Fibroblast of lung (primary cell): Measurements from ENCODE around the gene CFAP221. TPM values are rescaled to one million over a fixed set of nuclear protein-coding genes. Genes with fewer than 3 reads are reported as not detected.

Source experiments
- DNase-seq, 2 donors: peaks; one replicate each; pipeline versions ENCODE4 v3.0.0 to v3.0.0-alpha.2; 2010; ENCODE audit warnings: low read depth in 2 of 2
- H2AFZ ChIP-seq: 2 replicates; pipeline ENCODE4 v1.5.1; 2012; ENCODE audit warnings: low read length, control low read depth, inconsistent platforms
- H3K27ac ChIP-seq: 2 replicates; pipeline ENCODE4 v1.5.1; 2011; ENCODE audit warnings: low read length, control low read depth; ENCODE audit not compliant: insufficient read depth
- H3K27me3 ChIP-seq: 2 replicates; pipeline ENCODE4 v1.5.1; 2011; ENCODE audit warnings: mild to moderate bottlenecking, low read length; ENCODE audit not compliant: control insufficient read depth, insufficient read depth
- H3K36me3 ChIP-seq: 2 replicates; pipeline ENCODE4 v1.5.1; 2011; ENCODE audit warnings: low read length; ENCODE audit not compliant: control insufficient read depth, insufficient read depth
- H3K4me1 ChIP-seq: 2 replicates; pipeline ENCODE4 v1.5.1; 2011; ENCODE audit warnings: low read length; ENCODE audit not compliant: control insufficient read depth, insufficient read depth; ENCODE audit errors: extremely low read depth
- H3K4me2 ChIP-seq: 2 replicates; pipeline ENCODE4 v1.5.1; 2011; ENCODE audit warnings: low read length, control low read depth; ENCODE audit not compliant: insufficient read depth; ENCODE audit errors: extremely low read depth
- H3K4me3 ChIP-seq, 4 experiments: fragments of 200-600 bp in 1 of 4; sonication (generic) in 1 of 4; replicated peaks in 1 of 4; 2 replicates each; pipeline ENCODE4 v1.5.1; 2011 to 2016; ENCODE audit warnings: low read length in 4 of 4, low read depth in 3 of 4, mild to moderate bottlenecking in 3 of 4, control low read depth in 2 of 4, inconsistent platforms in 1 of 4, mixed read lengths in 1 of 4; ENCODE audit not compliant: insufficient read depth in 1 of 4; ENCODE audit errors: control extremely low read depth in 1 of 4
- H3K79me2 ChIP-seq: 2 replicates; pipeline ENCODE4 v1.5.1; 2012; ENCODE audit warnings: mild to moderate bottlenecking, low read length, inconsistent platforms; ENCODE audit not compliant: control insufficient read depth, insufficient read depth
- H3K9ac ChIP-seq: 2 replicates; pipeline ENCODE4 v1.5.1; 2011; ENCODE audit warnings: mild to moderate bottlenecking, low read length, control low read depth; ENCODE audit not compliant: insufficient read depth
- H3K9me3 ChIP-seq: 2 replicates; pipeline ENCODE4 v1.5.1; 2012; ENCODE audit warnings: low read depth, low read length; ENCODE audit not compliant: control insufficient read depth, insufficient read depth
- H4K20me1 ChIP-seq: 2 replicates; pipeline ENCODE4 v1.5.1; 2011; ENCODE audit warnings: low read length; ENCODE audit not compliant: control insufficient read depth, insufficient read depth; ENCODE audit errors: extremely low read depth
- EZH2 ChIP-seq: IDR thresholded peaks from 2 replicates; pipeline ENCODE4 v1.5.1; 2012; ENCODE audit warnings: low read length, control low read depth, mild to moderate bottlenecking; ENCODE audit errors: missing control alignments
- polyA plus RNA-seq, 2 donors: library from polyadenylated mRNA; depleted of rRNA in 1 of 2; stranded (reverse) in 1 of 2; unstranded in 1 of 2; fragments of >200 nt; gene quantifications; 2 replicates each; pipeline ENCODE4 v1.2.1, GENCODE V29; 2011 to 2012; ENCODE audit warnings: missing spikeins in 1 of 2
- total RNA-seq: library from RNA; depleted of rRNA; stranded (reverse); fragments of >200 nt; gene quantifications from 2 replicates; pipeline ENCODE4 v1.2.1, GENCODE V29; 2014
- TF ChIP-seq, protein P1 (sequence below), 2 donors: IDR thresholded peaks in 1 of 2; conservative IDR thresholded peaks in 1 of 2; 1 replicate in 1 of 2; 2 replicates in 1 of 2; pipeline ENCODE4 v1.5.1; 2011 to 2012; ENCODE audit warnings: low read length in 2 of 2, control low read depth in 1 of 2, inconsistent platforms in 1 of 2, low read depth in 1 of 2, mild to moderate bottlenecking in 1 of 2

The CFAP221 gene
- total and polyA plus RNA-seq, 2 donors (not counting 1 experiment from before 2014, with no cell fraction given), result 0.07 TPM; not detected in 1

DNA sequence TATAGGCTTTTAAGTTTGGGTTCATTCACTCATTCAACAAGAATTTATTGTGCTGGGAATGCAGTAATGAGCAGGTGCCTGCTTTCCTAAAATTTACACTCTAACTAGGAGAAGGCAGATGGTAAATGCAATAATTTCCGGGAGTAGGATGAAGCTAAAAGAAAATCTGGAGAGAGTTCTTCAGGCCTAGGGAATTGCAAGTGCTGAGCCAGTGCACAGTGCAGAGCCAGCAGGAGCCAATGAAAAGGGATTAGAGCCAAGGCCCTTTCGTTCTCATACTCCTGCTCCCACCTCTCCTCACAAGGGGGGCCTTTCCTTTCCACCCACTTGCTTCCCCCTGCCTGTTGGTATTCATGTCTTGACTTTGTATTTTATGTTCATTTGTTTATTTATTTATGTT is 55.1 kb downstream of the CFAP221 start:
- Histone ChIP-seq H3K4me3 (no peak overlapping the region), H3K79me2 (no peaks in the 10 kb centered on the region), H3K4me1 (no peaks in the 10 kb centered on the region), H3K27ac (no peak overlapping the region), H4K20me1 (no peaks in the 10 kb centered on the region), H3K27me3 (no peaks in the 10 kb centered on the region), H2AFZ (no peak overlapping the region), H3K4me2 (no peak overlapping the region), H3K9me3 (no peaks in the 10 kb centered on the region), H3K36me3 (no peaks in the 10 kb centered on the region), H3K9ac (no peak overlapping the region)
- TF ChIP-seq, protein P1, sequence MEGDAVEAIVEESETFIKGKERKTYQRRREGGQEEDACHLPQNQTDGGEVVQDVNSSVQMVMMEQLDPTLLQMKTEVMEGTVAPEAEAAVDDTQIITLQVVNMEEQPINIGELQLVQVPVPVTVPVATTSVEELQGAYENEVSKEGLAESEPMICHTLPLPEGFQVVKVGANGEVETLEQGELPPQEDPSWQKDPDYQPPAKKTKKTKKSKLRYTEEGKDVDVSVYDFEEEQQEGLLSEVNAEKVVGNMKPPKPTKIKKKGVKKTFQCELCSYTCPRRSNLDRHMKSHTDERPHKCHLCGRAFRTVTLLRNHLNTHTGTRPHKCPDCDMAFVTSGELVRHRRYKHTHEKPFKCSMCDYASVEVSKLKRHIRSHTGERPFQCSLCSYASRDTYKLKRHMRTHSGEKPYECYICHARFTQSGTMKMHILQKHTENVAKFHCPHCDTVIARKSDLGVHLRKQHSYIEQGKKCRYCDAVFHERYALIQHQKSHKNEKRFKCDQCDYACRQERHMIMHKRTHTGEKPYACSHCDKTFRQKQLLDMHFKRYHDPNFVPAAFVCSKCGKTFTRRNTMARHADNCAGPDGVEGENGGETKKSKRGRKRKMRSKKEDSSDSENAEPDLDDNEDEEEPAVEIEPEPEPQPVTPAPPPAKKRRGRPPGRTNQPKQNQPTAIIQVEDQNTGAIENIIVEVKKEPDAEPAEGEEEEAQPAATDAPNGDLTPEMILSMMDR (conservative IDR thresholded peaks at IDR 0.05 in 1 of 2, IDR thresholded peaks at IDR 0.05 in 1 of 2; ENCODE audit: low read depth in 1 of 2, low read length in 2 of 2), result no peak
- TF ChIP-seq EZH2, result no peak
- DNase-seq, result no peak

DNA sequence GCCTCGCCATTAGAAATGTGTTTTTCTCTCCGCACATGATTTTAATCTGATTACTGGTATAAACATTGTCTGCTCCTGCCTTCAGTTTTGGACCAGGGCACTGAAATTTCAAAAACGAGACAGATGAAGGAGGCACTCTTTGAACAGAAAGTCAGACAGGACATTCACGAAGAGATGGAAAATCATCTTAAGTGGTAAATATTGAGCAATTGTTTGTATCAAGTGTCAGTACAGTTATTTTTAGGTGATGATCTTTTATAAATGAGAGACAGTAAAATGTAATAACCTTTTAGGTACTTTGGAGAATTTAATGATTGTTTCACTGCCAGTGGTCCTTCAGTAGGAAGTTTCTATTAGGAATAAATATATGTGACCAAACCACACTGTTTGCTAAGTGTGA is 60.8 kb downstream of the CFAP221 start:
- H3K9ac ChIP-seq, result no peak overlapping the region
- no peak overlapping the region for H2AFZ ChIP-seq
- H3K9me3 ChIP-seq, result no peaks in the 10 kb centered on the region
- no peaks in the 10 kb centered on the region for H3K27me3 ChIP-seq
- H3K4me3 ChIP-seq, result no peak overlapping the region
- no peaks in the 10 kb centered on the region for H3K79me2 ChIP-seq
- no peak overlapping the region for H3K27ac ChIP-seq
- no peaks in the 10 kb centered on the region for H3K4me1 ChIP-seq
- H4K20me1 ChIP-seq, result no peaks in the 10 kb centered on the region
- H3K4me2 ChIP-seq, result no peak overlapping the region
- DNase-seq, result no peak
- TF ChIP-seq, protein P1 (conservative IDR thresholded peaks at IDR 0.05 in 1 of 2, IDR thresholded peaks at IDR 0.05 in 1 of 2; ENCODE audit: low read depth in 1 of 2, low read length in 2 of 2), result no peak
- TF ChIP-seq EZH2, result no peak
- no peaks in the 10 kb centered on the region for H3K36me3 ChIP-seq

DNA sequence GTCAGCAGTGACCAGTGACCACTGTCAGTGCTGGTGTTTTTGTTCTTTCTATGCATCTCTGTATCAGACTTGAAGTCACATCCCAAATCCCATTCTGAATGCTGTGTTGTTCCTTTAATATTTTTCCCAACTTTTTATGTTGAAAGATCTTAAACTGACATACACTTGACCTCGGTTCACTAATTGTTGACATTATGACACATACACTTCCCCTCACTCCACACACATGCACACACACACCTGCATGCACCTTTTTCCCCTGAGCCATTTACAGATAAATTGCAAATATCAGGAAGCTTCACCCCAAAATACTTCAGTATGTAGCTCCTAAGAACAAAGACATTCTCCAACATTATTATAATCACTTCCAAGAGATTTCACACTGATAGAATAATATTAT is 62.4 kb downstream of the CFAP221 start:
- DNase-seq, result no peak
- Histone ChIP-seq H3K9ac (no peak overlapping the region), H4K20me1 (no peaks in the 10 kb centered on the region), H3K27ac (no peak overlapping the region), H3K79me2 (no peaks in the 10 kb centered on the region), H3K4me2 (no peak overlapping the region), H3K27me3 (no peaks in the 10 kb centered on the region), H3K9me3 (no peaks in the 10 kb centered on the region), H3K36me3 (no peaks in the 10 kb centered on the region), H2AFZ (no peak overlapping the region), H3K4me3 (no peak overlapping the region), H3K4me1 (no peaks in the 10 kb centered on the region)
- TF ChIP-seq, protein P1 (conservative IDR thresholded peaks at IDR 0.05 in 1 of 2, IDR thresholded peaks at IDR 0.05 in 1 of 2; ENCODE audit: low read depth in 1 of 2, low read length in 2 of 2), result no peak
- no peak for TF ChIP-seq EZH2
